A549 (cell line): ENCODE measurements around the gene MCM3AP. TPM values are rescaled to one million over a fixed set of nuclear protein-coding genes. Genes with fewer than 3 reads are reported as not detected.
A peak's percentile ranks its signal among the peaks of the same experiment; 100 is the strongest.

Experiments
- ATAC-seq, 2 experiments: fragments of 200-7000 bp in 1 of 2; fragments of >200 bp in 1 of 2; cut with Nextera tagmentation in 1 of 2; cut with Tn5 transposase in 1 of 2; 3 replicates each; pipeline versions ENCODE4 v1.8.0 to v1.9.1; 2018 to 2020; ENCODE audit warnings: mild to moderate bottlenecking in 1 of 2, moderate library complexity in 1 of 2
- CTCF ChIA-PET: fragments of 300-600 bp; sonication (Branson Sonifier 250); formaldehyde crosslinking; extraction: SDS; loops from one replicate; lab custom pipeline; 2021; ENCODE audit warnings: antibody characterized with exemption, inconsistent platforms; lab: Yijun Ruan, JAX
- POLR2A ChIA-PET: fragments of 350-600 bp; formaldehyde crosslinking; extraction: SDS; loops from one replicate; lab custom pipeline; 2021; ENCODE audit warnings: antibody characterized with exemption, inconsistent platforms; lab: Yijun Ruan, JAX
- DNase-seq, 2 experiments: peaks; one replicate each; pipeline versions ENCODE4 v3.0.0 to v3.0.0-alpha.2; 2011 to 2016; ENCODE audit warnings: low read depth in 1 of 2, low spot score in 1 of 2
- FAIRE-seq: peaks from 2 replicates; lab custom pipeline; 2011; peaks lifted over from hg19 to GRCh38; lab: Jason Lieb, UNC
- H3K27ac ChIP-seq, 2 experiments: fragments of >200 bp; sonication (Bioruptor Twin); formaldehyde crosslinking; 3 replicates each; pipeline ENCODE4 v1.5.1; 2016 to 2017
- H3K4me1 ChIP-seq: fragments of >200 bp; sonication (Bioruptor Twin); formaldehyde crosslinking; 3 replicates; pipeline ENCODE4 v1.6.1; 2016
- H3K4me2 ChIP-seq: fragments of >200 bp; sonication (Bioruptor Twin); formaldehyde crosslinking; 3 replicates; pipeline ENCODE4 v1.6.1; 2016
- H3K4me3 ChIP-seq: fragments of >200 bp; sonication (Bioruptor Twin); formaldehyde crosslinking; 3 replicates; pipeline ENCODE4 v1.5.1; 2016
- H3K9me3 ChIP-seq: fragments of >200 bp; sonication (Bioruptor Twin); formaldehyde crosslinking; 3 replicates; pipeline ENCODE4 v1.6.1; 2016
- CBX2 ChIP-seq: fragments of 200-600 bp; sonication (generic); IDR thresholded peaks from 2 replicates; pipeline ENCODE4 v1.6.1; 2016; ENCODE audit warnings: low read depth, mild to moderate bottlenecking, borderline replicate concordance
- CBX8 ChIP-seq: fragments of 200-600 bp; sonication (generic); IDR thresholded peaks from 2 replicates; pipeline ENCODE4 v1.6.1; 2016
- FOSL2 ChIP-seq, 2 experiments: fragments of 450-650 bp in 1 of 2; fragments of >200 bp in 1 of 2; sonication (Bioruptor Twin) in 1 of 2; formaldehyde crosslinking; IDR thresholded peaks; 2 replicates each; pipeline versions ENCODE4 v1.5.0 to v1.6.1; 2016 to 2020; ENCODE audit warnings: mild to moderate bottlenecking in 1 of 2, moderate library complexity in 1 of 2
- GATA3 ChIP-seq: IDR thresholded peaks from 2 replicates; pipeline ENCODE4 v1.6.1; 2012; ENCODE audit warnings: borderline replicate concordance
- HDAC2 ChIP-seq: fragments of 200-600 bp; sonication (generic); IDR thresholded peaks from 2 replicates; pipeline ENCODE4 v1.6.1; 2016
- HOXB5 ChIP-seq: fragments of 250-450 bp; sonication (Bioruptor Pico); IDR thresholded peaks from 2 replicates; pipeline ENCODE4 v1.5.0; 2020; ENCODE audit warnings: mild to moderate bottlenecking, moderate library complexity
- JUN ChIP-seq, 2 experiments: fragments of >200 bp; sonication (Bioruptor Twin); formaldehyde crosslinking; IDR thresholded peaks; 2 replicates in 1 of 2; 3 replicates in 1 of 2; pipeline ENCODE4 v1.6.1; 2016 to 2017
- JUNB ChIP-seq: fragments of >200 bp; sonication (Bioruptor Twin); formaldehyde crosslinking; IDR thresholded peaks from 2 replicates; pipeline ENCODE4 v1.6.1; 2016
- MAFK ChIP-seq: fragments of 450-650 bp; IDR thresholded peaks from 2 replicates; pipeline ENCODE4 v1.6.1; 2014; ENCODE audit not compliant: partially characterized antibody
- NR3C1 ChIP-seq: fragments of >200 bp; sonication (Bioruptor Twin); formaldehyde crosslinking; IDR thresholded peaks from 3 replicates; pipeline ENCODE4 v1.6.1; 2017
- POLR2A ChIP-seq: IDR thresholded peaks from 2 replicates; pipeline ENCODE4 v1.6.1; 2012; ENCODE audit warnings: mild to moderate bottlenecking, low read length
- RNF2 ChIP-seq: fragments of 200-600 bp; sonication (generic); IDR thresholded peaks from 2 replicates; pipeline ENCODE4 v1.6.1; 2016; ENCODE audit warnings: low read depth, mild to moderate bottlenecking, antibody characterized with exemption, moderate library complexity, borderline replicate concordance
- TP53 ChIP-seq: fragments of 250-450 bp; sonication (Bioruptor Pico); IDR thresholded peaks from 2 replicates; pipeline ENCODE4 v1.5.0; 2021; ENCODE audit warnings: mild to moderate bottlenecking, moderate library complexity
- ZFP36 ChIP-seq: fragments of 450-650 bp; IDR thresholded peaks from 2 replicates; pipeline ENCODE4 v1.6.1; 2014; ENCODE audit warnings: borderline replicate concordance; ENCODE audit not compliant: partially characterized antibody
- WGBS: methylation state at CpG from one replicate; pipeline ENCODE4 v1.1.6; 2017; ENCODE audit errors: missing lambda C conversion rate; 5-methylcytosine and 5-hydroxymethylcytosine counted together
- polyA plus RNA-seq, 4 experiments: library from polyadenylated mRNA; depleted of rRNA in 3 of 4; stranded (reverse); fragments of >200 nt; fragmentation: RNase III in 1 of 4; extraction: RNeasy Plus Mini Kit Qiagen cat#74134 plus additional on column Dnase treatment in 1 of 4; gene quantifications; 2 replicates in 3 of 4; 3 replicates in 1 of 4; pipeline ENCODE4 v1.2.3, GENCODE V29; 2011 to 2017
- TF ChIP-seq, protein P1 (sequence below): IDR thresholded peaks from 2 replicates; pipeline ENCODE4 v1.6.1; 2012
- TF ChIP-seq, protein P2 (sequence below): fragments of >200 bp; sonication (Bioruptor Twin); formaldehyde crosslinking; IDR thresholded peaks from 2 replicates; pipeline ENCODE4 v1.6.1; 2016
- TF ChIP-seq, protein P3 (sequence below): IDR thresholded peaks from 2 replicates; pipeline ENCODE4 v1.6.1; 2012; ENCODE audit warnings: low read depth, borderline replicate concordance
- TF ChIP-seq, protein P4 (sequence below): fragments of >200 bp; sonication (Bioruptor Twin); formaldehyde crosslinking; IDR thresholded peaks from 3 replicates; pipeline ENCODE4 v1.6.1; 2016

The MCM3AP gene
- polyA plus RNA-seq, 2 of the 4 experiments (the other 2 are of a cell fraction): 41.2 to 43.6 TPM

DNA sequence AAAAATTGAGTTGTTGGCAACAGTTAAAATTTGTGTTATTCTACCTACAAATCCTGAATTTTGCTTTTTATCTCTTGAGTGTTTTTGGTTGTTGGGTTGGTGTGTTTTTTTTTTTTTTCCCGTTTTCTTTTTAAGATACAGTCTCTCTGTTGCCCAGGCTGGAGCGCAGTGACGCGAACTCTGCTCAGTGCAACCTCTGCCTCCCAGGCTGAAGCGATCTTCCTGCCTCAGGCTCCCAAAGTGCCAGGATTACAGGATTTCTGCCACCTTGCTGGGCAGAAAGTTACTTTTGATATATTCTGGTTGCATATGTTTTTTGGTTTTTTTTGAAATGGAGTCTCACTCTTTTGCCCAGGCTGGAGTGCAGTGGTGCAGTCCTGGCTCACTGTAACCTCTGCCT, 42.7 kb upstream of the MCM3AP start:
- H3K4me2 ChIP-seq: no peak overlapping the region
- ChIA-PET POLR2A (no interaction called here), CTCF (interaction anchor here (1.0 kb wide), 1 partner anchor 20 kb away, joined by 7 read pairs; no protein-coding TSS in a partner anchor)
- H3K4me1 ChIP-seq: peaks cover 10% of the 10 kb centered on the region
- WGBS: 71% methylated on average over 5 of the region's 5 CpGs
- TF ChIP-seq POLR2A: no peak
- TF ChIP-seq, all 56 proteins: peak for 0
- FAIRE-seq: no peak
- Histone ChIP-seq H3K9me3 (no peaks in the 10 kb centered on the region), H3K4me3 (no peak overlapping the region), H3K27ac (no peak overlapping the region)
- no peak for ATAC-seq
- no peak for DNase-seq

DNA sequence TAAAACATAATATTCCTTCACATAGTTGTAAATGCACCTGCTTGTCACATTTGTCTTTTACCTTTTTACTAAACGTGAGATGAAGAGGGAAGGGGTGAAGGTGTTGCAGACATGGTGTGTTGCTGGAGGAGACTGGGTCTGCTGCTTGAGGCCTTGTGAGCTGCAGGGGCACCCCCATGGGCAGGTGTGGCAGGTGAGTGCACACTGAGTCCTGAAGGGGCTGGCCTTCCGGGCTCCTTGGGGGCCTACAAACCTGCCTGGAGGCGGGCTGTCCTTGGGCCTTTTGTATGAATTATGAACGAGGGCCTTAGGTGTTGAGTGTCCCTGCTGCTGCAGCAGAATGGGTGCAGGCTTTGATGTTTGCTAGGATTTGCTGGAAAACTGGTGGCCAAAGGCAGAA, 42.3 kb upstream of the MCM3AP start:
- DNase-seq: no peak

DNA sequence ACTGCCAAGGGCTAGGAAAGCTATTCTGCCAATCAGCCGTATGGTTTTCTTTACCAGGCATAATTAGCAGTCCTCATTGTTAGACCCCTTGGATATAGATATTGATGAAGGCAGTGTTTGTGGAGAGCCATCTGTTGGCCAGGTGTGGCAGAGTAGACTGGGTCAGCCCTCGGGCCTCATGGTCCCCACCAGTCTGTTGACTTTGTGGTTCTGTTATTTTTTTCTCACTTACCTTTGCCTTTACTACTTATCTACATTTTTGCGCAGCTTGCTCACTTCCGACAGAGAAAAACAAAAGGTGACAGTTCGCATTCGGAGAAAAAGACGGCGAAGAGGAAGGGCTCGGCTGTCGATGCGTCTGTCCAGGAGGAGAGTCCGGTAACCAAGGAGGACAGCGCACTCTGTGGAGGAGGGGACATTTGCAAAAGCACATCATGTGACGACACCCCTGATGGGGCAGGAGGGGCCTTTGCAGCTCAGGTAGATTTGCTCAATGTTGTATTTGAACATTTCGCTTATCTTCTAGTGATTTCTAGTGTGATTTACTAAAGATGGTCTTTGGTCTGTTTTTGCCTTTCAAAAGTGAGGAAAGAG, 40.8 kb upstream of the MCM3AP start:
- FAIRE-seq: no peak
- Histone ChIP-seq H3K9me3 (no peaks in the 10 kb centered on the region), H3K27ac (peak overlapping the region in 1 of 2 experiments; percentile 98; a peak in 3 of 6 replicates), H3K4me3 (peak overlapping the region; percentile 84; the same call in 2 of the 3 replicates), H3K4me1 (peaks cover 21% of the 10 kb centered on the region), H3K4me2 (peak overlapping the region; percentile 100)
- no peak for DNase-seq
- ATAC-seq: no peak
- 91% methylated on average over 15 of the region's 15 CpGs for WGBS
- CTCF ChIA-PET: interaction anchor here (0.9 to 1.3 kb wide), 3 partner anchors 63 to 182 kb away, joined by 3 read pairs; no protein-coding TSS in a partner anchor
- TF ChIP-seq, protein P1, sequence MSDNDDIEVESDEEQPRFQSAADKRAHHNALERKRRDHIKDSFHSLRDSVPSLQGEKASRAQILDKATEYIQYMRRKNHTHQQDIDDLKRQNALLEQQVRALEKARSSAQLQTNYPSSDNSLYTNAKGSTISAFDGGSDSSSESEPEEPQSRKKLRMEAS: no peak
- TF ChIP-seq, protein P2, sequence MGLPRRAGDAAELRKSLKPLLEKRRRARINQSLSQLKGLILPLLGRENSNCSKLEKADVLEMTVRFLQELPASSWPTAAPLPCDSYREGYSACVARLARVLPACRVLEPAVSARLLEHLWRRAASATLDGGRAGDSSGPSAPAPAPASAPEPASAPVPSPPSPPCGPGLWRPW: no peak
- TF ChIP-seq CBX2 (no peak), ZFP36 (no peak), JUNB (no peak), JUN (IDR thresholded peaks at IDR 0.05) (no peak)
- TF ChIP-seq, protein P3, sequence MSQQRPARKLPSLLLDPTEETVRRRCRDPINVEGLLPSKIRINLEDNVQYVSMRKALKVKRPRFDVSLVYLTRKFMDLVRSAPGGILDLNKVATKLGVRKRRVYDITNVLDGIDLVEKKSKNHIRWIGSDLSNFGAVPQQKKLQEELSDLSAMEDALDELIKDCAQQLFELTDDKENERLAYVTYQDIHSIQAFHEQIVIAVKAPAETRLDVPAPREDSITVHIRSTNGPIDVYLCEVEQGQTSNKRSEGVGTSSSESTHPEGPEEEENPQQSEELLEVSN: no peak
- POLR2A ChIA-PET: no interaction called here

More for the DNA sequence above, 42.3 kb upstream of the MCM3AP start:
- FAIRE-seq: no peak
- CTCF ChIA-PET: no interaction called here
- no peak overlapping the region for H3K4me2 ChIP-seq
- H3K27ac ChIP-seq: no peak overlapping the region
- H3K4me1 ChIP-seq: peaks cover 10% of the 10 kb centered on the region
- TF ChIP-seq, protein P4, sequence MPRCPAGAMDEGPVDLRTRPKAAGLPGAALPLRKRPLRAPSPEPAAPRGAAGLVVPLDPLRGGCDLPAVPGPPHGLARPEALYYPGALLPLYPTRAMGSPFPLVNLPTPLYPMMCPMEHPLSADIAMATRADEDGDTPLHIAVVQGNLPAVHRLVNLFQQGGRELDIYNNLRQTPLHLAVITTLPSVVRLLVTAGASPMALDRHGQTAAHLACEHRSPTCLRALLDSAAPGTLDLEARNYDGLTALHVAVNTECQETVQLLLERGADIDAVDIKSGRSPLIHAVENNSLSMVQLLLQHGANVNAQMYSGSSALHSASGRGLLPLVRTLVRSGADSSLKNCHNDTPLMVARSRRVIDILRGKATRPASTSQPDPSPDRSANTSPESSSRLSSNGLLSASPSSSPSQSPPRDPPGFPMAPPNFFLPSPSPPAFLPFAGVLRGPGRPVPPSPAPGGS: no peak
- TF ChIP-seq, protein P3: no peak
- TF ChIP-seq HDAC2: no peak
- TF ChIP-seq GATA3: no peak
- no peak for TF ChIP-seq NR3C1
- no peak for TF ChIP-seq CBX8
- no peak for TF ChIP-seq MAFK
- no peak for TF ChIP-seq HOXB5
- no peak for TF ChIP-seq RNF2
- no peak for TF ChIP-seq TP53 (CRISPR knock-in tag)
- TF ChIP-seq FOSL2 (IDR thresholded peaks at IDR 0.05): no peak
- TF ChIP-seq FOSL2 (CRISPR knock-in tag; IDR thresholded peaks at IDR 0.05): no peak
- TF ChIP-seq, protein P2: no peak
- H3K4me3 ChIP-seq: no peak overlapping the region
- H3K9me3 ChIP-seq: no peaks in the 10 kb centered on the region
- ATAC-seq: no peak
- 95% methylated on average over 3 of the region's 4 CpGs for WGBS
- POLR2A ChIA-PET: no interaction called here
